NCI-H345 treated with DMSO at 0.1 percent for 48 hours (cell line): ENCODE measurements around the gene ZNF385C.

ENCODE experiments used
- DNase-seq: peaks from one replicate; lab custom pipeline; 2025; ENCODE audit not compliant: unreplicated experiment; lab: John Stamatoyannopoulos, UW

Gene ZNF385C

DNA sequence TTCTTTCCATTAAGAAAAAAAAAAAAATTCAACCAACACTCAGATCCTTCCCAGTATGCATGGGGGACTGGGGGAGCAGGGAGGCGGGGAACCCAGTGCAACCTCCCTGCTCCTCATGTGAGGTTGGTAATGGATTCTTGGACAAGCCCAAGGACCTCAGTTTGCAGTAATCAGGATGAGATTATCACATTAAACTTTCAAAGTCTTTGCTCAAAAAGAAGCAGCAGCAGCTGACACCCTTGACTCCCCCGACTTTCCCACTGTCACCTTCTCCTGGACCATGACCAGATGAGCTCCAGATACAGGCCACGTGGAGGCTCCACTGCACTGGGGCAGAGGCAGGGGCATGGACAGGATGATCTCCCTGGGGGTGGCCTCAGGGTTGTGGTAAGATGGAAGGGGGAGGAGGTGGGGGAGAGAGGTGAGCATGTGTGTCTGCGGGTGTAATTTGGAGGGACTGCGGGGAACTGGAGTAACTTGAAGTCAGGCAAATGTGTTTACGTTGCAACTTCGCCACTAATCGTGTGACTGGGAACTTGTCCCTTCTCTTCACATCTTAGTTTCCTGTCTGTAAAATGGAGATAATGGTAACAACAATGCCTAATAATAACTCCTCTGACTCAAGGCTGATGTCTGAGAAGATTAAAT, 19.8 kb downstream of the ZNF385C start:
- DNase-seq, result no peak

DNA sequence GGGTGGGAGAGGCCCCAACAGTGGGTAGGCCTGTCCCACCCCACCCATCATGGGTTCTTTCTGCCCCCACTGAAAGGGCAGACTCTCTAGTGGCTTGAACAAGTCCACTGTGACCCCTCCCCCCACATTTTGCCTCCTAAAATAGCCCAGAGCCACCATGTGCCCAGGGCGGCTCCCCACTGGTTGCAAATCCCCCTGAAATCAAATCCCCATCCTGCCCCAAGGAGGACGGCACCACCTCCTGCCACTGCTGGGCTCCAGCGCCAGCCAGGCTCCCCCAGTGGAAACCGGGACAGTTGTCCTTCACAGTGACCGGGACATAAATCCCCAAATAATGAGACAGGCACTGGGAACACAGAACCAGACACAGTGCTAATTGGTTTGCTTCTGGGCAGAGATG, 20.5 kb downstream of the ZNF385C start:
- DNase-seq, result no peak

DNA sequence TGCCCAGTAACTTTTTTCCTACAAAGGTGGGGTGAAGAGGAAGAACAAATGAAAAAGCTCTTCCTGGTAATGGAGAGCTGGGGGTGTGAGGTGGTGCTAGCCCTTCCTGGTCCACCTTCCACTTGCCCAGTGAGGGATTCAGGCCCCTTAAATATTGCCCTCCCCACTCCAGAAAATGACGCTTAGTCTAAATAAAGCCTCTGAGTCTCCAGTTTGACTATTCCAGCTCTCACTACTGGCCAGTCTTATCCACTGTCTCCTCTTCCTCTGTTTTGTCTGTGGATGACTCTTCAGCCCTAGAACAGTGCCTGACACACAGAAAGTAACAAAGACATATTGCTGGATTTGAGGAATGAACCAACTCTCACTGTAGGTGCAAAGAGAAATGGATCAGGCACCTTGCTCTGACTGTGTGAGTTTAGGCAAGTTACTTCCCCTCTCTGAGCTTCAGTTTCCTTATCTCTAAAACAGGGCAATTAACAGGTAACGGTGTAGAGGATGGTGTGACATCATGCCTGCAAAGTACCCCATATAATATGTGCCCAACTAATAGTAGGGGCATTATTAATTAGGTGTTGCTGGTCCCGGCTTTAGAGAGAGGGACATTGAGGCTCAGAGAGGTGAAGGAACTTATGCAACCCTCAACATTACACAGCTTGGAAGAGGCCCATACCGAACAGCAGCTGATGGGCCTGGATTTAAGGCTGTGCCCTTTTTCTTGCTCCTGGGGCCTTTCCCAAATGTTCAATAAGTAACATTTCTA, 21.3 kb downstream of the ZNF385C start:
- DNase-seq, result no peak

DNA sequence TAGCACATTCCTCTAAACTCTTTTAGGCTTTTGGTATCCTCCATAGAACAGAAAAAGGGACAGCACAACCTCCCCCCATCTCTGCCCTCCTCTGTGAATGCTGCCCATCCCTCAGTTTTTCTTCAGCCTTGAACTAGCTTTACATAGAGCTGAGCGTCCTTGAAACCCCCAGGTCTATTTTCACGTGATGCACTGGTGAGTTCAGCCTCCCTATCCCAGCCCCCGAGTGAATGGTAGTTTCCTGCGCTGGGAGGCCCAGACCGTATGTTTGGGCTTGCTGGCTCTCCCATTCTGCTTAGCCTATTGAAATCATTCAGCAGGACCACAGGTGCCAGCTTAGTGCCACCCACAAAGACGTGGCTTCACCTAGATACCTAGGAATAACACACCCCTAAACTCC, 22.5 kb downstream of the ZNF385C start:
- no peak for DNase-seq

DNA sequence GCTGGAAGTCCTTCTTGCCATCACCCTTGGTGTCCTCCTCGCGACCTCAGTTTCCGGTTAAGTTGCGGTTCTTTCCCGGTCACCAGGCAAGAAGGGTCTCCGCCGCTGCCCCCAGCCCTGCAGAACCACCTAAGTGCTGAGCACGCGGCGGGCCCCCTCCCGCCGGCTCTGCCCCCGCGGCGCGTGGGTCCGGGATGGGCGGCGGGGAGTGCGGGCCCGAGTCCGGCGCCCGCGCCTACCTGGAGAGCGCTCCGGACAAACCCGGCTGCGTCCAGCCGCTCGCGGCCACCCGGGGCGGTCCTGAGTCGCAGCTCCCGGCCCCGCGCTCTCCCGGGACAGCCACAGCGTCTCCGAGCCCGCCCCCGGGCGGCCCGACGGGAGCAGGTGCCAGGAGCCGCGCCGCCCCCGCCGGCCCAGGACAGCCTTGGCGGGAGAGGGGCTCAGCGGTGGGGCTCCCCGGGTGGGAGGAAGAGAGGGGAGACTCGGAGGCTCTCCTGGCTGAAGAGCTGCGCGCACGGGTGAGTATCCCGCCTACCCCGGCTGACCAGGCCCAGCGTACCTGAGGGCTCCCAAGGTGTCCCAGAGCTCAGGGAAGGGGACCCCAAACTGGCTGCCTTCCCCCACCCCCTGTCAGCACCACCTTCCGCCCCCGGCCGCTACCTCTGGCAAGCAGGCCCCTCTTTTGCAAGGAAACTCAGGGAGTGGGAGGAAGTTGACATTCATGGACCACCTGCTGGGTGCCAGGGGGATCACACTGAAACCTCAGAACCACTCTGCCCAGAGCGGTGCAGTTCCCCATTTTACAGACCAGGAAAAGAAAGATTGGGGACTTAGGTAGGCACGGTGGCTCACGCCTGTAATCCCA, 25.7 kb downstream of the ZNF385C start:
- no peak for DNase-seq

DNA sequence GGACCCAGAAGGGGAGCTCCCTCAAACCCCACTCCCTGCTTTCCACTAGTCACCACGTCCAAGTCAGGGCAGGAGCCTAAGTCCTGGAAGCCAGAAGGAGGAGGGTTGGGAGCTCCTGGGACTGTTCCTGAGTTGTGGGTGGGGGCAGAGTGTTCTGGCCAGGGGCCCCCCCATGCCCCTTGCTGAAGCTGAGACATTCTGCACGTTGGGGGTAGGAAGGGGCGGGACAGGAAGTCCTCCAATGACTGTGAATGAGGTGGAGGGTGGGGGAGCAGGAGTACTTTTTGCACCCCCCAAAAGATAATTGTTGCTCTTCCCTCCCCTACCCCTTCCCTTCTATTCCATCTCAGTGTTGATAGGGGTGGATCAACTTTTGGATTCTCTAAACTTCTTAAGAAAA, 26.5 kb downstream of the ZNF385C start:
- DNase-seq, result no peak

DNA sequence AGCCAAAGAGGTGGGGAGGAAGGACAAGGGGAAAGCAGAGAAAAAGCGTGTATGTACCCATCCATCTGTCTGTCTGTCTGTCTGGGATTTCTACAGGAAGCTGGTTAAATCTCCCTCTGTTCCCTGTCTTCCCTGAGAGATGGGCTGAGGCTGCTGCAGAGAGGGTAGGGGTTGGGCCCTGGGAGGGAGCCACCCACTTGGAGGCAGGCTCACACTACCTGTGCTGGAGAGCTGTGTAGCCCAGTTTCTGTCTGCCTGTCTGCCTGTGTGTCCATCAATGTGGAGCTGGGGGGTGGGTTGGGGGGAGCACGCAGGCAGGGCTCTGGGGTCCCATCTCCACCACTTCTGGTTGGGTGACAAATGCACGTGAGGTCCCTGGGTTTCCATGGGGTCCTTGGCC, 29.3 kb downstream of the ZNF385C start:
- DNase-seq, result no peak

DNA sequence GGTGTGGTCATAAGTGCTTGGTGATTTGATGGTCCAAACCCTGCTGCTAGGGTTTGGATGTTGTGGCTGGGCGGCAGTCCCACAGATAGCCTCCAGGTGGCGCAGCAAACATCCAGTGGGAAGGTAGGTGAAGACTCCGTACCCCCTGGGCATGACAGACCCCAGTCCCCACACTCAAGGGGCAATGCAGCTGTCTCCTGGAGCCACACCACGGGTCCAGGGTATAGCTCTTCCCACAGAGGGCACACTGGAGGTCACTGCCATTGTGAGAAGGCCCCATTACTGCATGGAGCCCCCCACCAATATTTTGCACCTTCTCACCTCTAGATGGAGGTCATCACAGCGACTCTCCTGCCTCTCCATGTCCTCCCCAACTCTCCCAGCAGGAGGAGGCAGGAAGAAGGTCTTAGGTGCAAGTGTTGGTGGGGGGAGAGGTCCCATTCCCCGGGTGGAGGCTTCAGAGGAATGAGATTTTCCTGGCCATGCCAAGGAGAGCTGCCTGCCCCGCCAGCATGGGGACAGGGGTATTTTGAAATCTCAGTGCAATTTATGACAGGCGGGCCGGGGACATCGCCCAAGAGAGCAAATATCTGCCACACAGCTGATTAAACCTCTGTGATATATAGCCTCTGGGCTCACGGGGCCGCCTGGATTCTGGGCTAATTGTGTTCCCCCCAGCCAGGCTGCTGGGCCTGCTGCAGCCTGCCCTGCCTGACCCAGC, 30.7 kb downstream of the ZNF385C start:
- no peak for DNase-seq

DNA sequence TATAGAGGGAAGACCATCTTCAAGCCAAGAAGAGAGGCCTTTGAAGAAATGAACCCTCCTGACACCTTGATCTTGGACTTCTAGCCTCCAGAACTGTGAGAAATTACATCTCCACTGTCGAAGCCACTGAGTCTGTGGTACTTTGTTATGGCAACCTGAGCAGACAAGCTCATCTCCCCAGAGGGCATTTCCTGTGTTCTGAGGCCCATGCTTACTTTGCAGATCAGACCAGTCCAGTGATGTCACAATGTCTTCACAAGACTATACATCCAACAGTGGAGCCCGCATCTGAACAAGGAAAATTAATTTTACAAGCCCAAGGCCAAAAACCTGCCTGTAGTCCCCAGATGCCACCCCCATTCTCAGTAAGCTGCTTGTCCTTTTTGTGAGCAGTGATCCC, 33.1 kb downstream of the ZNF385C start:
- DNase-seq, result no peak

DNA sequence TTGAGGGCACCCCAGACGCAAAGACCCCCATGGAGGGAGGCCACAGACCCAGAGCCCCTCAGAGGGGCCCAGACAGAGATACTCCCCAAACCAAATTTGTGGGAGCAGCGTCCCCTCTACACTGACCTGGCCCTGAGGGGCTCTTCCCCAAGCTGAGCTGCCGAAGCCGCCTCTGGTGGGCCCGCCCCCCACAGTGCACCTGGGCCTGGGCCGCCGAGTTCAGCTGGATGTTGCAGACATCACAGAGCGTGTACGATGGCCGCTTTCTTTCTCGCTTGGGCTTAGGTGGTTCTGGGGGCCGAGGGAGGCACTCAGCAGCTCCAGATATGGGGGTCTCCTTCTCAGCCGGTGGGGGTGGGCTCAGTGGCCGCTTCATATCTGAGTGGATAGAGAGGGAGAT, 35.6 kb downstream of the ZNF385C start:
- no peak for DNase-seq

DNA sequence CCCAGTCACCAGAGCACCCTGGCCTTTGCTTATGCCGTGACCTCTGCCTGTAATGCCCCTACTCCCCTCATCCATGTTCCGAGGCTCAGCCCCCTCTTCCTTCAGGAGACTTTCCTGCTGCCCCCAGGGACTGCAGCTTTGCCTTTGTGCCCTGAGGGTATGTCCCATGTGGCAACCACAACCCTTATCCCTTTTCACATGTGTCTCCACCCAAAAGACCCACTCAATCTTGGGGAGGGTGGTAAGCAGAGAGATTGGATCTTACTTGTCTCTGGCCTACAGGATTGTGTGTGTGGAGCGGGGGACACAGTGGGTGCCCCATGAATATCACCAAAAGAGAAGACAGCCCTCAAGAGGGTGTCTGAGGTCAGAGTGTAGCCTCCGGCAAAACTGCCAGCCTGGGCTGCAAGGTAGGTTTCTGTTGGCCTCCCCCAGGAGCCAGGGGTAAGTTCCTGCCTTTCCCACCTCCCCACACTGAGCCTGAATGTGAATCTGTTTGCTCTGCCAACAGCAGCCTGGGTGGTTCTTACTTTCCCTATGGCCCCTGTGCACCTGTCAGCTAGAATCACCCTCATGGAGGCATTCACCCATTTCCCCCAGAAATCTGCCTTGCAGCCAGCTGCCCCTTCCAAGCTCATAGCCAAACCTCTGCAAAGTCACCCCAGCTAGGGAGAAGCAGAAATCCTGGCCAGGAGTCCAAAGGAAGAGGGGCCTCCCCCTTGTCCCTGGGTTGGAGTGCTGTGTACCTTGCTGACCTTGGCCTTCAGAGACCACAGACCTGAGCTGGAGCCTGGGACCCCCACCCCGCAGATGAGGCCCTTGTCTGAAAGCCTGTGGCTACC, 36.4 kb downstream of the ZNF385C start:
- DNase-seq, result no peak

DNA sequence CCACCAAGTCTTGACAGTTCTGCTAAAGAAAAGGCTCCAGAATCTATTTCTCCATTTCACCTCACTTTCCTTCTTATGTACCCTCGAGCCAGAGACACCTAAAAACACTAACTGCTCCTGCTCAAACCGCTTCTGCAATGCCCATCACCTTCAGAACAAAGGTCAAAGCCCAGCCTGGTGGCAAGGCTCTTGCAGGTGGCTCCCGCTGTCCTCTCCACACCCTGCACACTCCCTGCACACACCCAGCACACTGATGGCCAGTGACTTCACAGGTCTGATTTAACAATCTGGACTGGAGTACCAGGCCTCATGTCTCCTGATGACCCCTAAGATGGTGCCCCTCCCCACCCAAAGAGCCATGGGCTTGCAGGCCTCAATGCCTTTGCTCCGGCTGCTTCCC, 38.0 kb downstream of the ZNF385C start:
- DNase-seq, result no peak

DNA sequence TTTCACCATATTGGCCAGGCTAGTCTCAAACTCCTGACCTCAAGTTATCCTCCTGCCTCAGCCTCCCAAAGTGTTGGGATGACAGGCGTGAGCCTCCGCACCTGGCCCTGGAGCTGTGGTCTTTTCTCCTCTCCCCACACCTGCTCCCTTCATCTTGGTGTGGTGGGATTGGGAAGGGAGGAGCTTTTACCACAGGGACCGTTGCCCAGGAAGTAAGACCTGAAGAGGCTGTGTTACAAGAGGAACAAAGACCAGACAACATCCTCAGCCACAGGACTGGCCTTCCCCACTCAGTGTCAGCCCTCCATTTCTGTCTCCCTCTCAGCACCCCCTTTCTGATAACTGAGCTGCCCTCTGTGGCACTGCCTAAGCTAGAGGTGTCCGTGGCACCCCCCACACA, 38.5 kb downstream of the ZNF385C start:
- no peak for DNase-seq

DNA sequence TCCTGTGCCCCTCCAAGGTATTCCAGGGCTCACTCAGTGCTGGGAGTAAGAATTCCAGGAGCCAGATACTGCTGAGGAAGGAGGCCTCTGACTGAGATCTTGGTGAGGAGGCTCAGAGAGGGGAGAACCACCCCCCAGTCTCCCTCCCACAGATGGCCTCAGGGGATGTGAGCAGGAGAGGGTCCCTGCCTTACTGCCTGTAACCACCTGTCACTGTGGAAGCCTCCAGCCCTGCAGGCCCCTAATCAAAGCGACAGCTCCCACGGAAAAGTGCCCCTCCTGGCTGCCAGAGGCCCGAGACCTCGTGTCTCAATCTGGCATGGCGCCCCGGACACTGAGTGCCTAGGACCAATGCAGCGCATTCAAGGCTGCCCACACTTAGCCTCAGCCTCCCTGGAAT, 40.2 kb downstream of the ZNF385C start:
- DNase-seq, result no peak

DNA sequence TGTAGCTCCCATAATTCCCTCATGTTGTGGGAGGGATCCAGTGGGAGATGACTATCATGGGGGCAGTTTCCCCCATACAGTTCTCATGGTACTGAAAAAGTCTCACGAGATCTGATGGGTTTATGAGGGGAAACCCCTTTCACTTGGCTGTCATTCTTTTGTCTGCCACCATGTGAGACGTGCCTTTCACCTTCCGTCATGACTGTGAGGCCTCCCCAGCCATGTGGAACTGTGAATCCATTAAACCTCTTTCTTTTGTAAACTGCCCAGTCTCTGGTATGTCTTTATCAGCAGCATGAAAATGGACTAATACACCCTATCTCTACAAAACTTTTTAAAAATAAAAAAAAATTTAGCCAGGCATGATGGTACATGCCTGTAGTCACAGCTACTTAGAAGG, 41.6 kb downstream of the ZNF385C start:
- no peak for DNase-seq

DNA sequence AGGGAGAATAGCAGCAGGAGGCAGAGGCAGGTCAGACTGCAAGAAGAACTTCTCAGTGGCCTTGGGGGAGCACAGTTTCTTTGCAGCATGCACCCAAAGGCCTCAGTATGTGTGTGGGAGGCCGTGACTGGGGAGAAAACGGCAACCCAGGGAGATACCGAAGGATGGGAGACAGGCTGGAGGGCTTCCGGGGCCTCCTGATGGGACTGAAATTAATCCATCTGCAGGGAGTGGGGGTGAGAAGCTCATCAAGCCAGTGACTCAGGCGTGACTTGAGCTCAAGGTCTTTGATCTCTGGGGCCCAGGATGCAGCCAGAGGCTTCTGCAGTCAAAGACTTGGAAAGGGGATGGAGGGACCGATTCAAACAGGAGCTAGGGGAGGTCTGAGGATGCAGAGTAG, 42.8 kb downstream of the ZNF385C start:
- no peak for DNase-seq

DNA sequence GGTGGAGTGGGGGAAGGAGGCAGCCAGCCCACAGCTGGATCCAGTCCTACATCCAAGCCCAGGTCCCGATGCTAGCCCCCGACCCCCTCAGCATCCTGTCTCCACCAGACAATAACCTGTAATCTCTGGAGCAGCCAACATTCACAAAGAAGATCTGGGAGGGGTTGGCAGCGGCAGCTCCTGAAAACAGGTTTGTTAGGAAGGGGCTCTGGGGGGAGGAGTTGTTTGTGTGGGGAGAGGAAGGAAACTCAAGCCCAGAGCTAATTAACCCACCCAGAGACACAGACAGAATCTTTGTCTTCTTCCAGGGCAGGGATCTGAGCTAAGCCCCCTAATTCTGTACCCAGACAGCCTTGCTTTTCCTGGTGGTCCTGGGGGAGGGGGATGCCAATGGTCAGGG, 43.2 kb downstream of the ZNF385C start:
- no peak for DNase-seq

DNA sequence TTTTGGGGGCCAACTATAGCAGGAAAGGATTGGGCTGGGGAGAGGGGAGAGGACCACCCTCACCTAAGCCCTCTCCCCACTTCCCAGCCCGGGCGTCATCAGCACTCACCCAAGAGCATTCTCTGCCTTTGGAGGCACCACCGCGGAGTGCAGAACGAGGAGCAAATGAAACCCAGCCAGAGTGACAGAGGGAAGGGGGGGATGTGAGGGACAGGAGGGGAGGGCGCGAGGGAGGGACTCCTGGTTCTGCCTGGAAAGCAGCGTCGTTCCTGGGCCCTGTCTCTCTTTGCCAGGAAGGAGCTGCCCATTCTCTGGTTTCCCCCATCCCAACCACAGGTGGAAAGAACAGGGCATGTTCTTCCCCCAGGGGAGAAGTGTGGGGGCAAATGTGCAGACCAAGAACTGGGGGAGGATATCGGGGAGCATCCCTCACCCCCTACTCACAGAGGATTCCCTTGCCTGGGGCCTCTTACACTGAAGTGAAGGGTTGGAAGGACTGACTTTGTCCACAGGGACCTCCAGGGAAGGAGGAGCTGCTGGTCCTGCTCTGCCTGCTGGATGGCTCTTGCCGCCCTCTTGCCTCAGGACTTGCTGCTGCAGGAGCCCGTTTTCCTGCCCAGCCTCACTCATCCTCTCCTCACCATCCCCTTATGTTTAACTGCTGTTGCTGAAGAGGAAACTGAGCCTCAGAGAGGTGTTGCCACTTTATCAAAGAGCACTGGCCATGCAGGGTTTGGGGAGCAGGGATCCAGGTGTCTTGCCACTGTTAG, 44.4 kb downstream of the ZNF385C start:
- no peak for DNase-seq

DNA sequence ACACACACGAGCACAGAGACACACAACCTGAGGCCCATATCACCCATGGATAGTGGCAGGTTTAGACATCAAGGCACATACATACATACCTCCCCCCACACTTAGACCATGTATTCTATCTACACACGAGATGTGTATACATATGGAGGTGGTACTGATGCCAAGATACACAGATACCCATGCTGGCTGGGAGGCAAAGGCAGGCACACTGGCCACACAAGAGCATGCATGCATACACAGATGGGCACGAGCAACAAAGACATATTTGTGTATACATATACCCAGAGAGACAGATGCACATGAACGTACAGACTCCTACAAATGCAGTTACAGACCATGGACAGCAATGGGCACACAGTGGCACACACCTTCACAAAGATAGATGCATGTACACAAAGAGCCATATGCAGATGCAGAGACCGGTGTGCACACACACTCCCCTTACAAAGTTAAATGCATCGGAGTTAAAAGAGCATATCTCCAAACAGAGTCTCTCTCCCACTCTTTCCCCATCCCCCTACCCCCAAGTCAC, 45.9 kb downstream of the ZNF385C start:
- DNase-seq, result no peak
